ENCODE data around the gene MAPKBP1. TPM values are rescaled to one million over a fixed set of nuclear protein-coding genes. Genes with fewer than 3 reads are reported as not detected.

MAPKBP1 gene
- total and polyA plus RNA-seq, 2 of the 8 experiments (the other 6 are each of a cell fraction or from before 2014, with no cell fraction given), result 4.3 to 11.3 TPM

GRCh38 chr15:41842229-41842628, 67.9 kb downstream of the MAPKBP1 start:
- no peak for FAIRE-seq

More at GRCh38 chr15:41842229-41842628, 67.9 kb downstream of the MAPKBP1 start:
- Histone ChIP-seq H4K20me1 (replicated peaks in 1 of 2; ENCODE audit: control insufficient read depth in 1 of 2, insufficient read depth in 2 of 2, low read length in 2 of 2) (peaks cover 0 to 2% of the 10 kb centered on the region in 2 experiments), H3K79me1 (ENCODE audit: low read depth, low read length) (no peaks in the 10 kb centered on the region), H3K4me2 (ENCODE audit: insufficient read depth in 1 of 2, low read depth in 2 of 2, low read length in 2 of 2) (no peak overlapping the region), H4K8ac (ENCODE audit: extremely low read depth, insufficient read depth, low read length) (no peak overlapping the region), H3K4me1 (replicated peaks in 1 of 4; ENCODE audit: control insufficient read depth in 3 of 4, insufficient read depth in 4 of 4, low read length in 3 of 4) (no peaks in the 10 kb centered on the region), H2BK12ac (ENCODE audit: low read depth, low read length) (no peak overlapping the region), H4K5ac (ENCODE audit: insufficient read length, low read depth, low read length) (no peak overlapping the region), H2AK5ac (ENCODE audit: low read depth, low read length) (no peak overlapping the region), H3K14ac (ENCODE audit: insufficient read length) (no peak overlapping the region), H2BK5ac (ENCODE audit: low read depth, low read length) (no peak overlapping the region), H3K27me3 (replicated peaks in 1 of 4; ENCODE audit: control insufficient read depth in 3 of 4, extremely low read depth in 1 of 4, insufficient read depth in 3 of 4, low read length in 3 of 4) (no peaks in the 10 kb centered on the region), H3K56ac (replicated peaks; ENCODE audit: insufficient read length, low read depth, low read length) (no peak overlapping the region), H3K23me2 (ENCODE audit: low read depth, low read length) (no peaks in the 10 kb centered on the region), H3K27ac (ENCODE audit: low read depth, low read length) (no peak overlapping the region), H2BK20ac (ENCODE audit: low read length) (no peak overlapping the region), H3K9ac (replicated peaks in 1 of 4; ENCODE audit: extremely low read depth in 1 of 4, low read depth in 3 of 4, low read length in 3 of 4) (no peak overlapping the region), H4K91ac (replicated peaks; ENCODE audit: insufficient read length, low read length) (no peak overlapping the region), H3K18ac (ENCODE audit: extremely low read depth, low read length) (no peak overlapping the region), H2BK15ac (ENCODE audit: low read length) (no peak overlapping the region), H3K4ac (replicated peaks; ENCODE audit: insufficient read length, low read depth, low read length) (no peak overlapping the region), H3K4me3 (ENCODE audit: extremely low read depth in 1 of 4, insufficient read depth in 2 of 4, low read depth in 3 of 4, low read length in 4 of 4) (no peak overlapping the region), H2BK120ac (replicated peaks; ENCODE audit: low read depth, low read length) (no peak overlapping the region), H3K9me3 (ENCODE audit: insufficient read depth in 2 of 2, low read depth in 1 of 2, low read length in 1 of 2) (no peaks in the 10 kb centered on the region), H3K23ac (ENCODE audit: insufficient read length) (no peak overlapping the region), H3K79me2 (ENCODE audit: control insufficient read depth in 1 of 2, insufficient read depth in 2 of 2, low read length in 2 of 2) (no peaks in the 10 kb centered on the region), H2AFZ (ENCODE audit: low read length) (no peak overlapping the region), H3K36me3 (ENCODE audit: control insufficient read depth in 2 of 4, insufficient read depth in 4 of 4, low read length in 3 of 4) (peaks cover 0 to 3% (median 1%) of the 10 kb centered on the region in 4 experiments; a peak in 2 of 8 replicates)
- POLR2A ChIA-PET (ENCODE audit: partially characterized antibody), result interaction anchor here (6.8 kb wide), 1 partner anchor 10 kb away, joined by 45 read pairs; no protein-coding TSS in a partner anchor
- CTCF ChIA-PET (ENCODE audit: partially characterized antibody), result interaction anchor here (0.7 to 6.7 kb wide), 5 partner anchors 11 to 65 kb away, joined by 3 to 30 read pairs (median 4); no protein-coding TSS in a partner anchor
- DNase-seq (ENCODE audit: low read depth in 1 of 2, low spot score in 2 of 2), result no peak
- TF ChIP-seq RBBP5 (IDR thresholded peaks at IDR 0.05; ENCODE audit: borderline replicate concordance, low read depth, low read length) (no peak), SP2 (IDR thresholded peaks at IDR 0.05; ENCODE audit: low read length) (no peak), POLR2AphosphoS5 (IDR thresholded peaks at IDR 0.05; ENCODE audit: low read depth, low read length) (no peak), BCL11A (IDR thresholded peaks at IDR 0.05; ENCODE audit: low read depth in 2 of 2, low read length in 2 of 2) (no peak), CHD2 (IDR thresholded peaks at IDR 0.05; ENCODE audit: low read length) (no peak), SIN3A (conservative IDR thresholded peaks at IDR 0.05 in 1 of 2, IDR thresholded peaks at IDR 0.05 in 1 of 2; ENCODE audit: low read depth in 1 of 2, low read length in 2 of 2) (no peak), POU5F1 (IDR thresholded peaks at IDR 0.05; ENCODE audit: low read depth, low read length) (no peak), NANOG (IDR thresholded peaks at IDR 0.05; ENCODE audit: insufficient read depth, low read depth, low read length, poor library complexity, severe bottlenecking) (no peak), JUN (IDR thresholded peaks at IDR 0.05; ENCODE audit: low read depth, low read length) (no peak), POLR2A (IDR thresholded peaks at IDR 0.05; ENCODE audit: control extremely low read depth in 1 of 2, low read depth in 2 of 2, low read length in 2 of 2) (no peak), RXRA (IDR thresholded peaks at IDR 0.05; ENCODE audit: insufficient read depth, low read depth, low read length) (no peak), KDM4A (IDR thresholded peaks at IDR 0.05; ENCODE audit: low read depth, low read length, severe bottlenecking) (no peak), HDAC6 (IDR thresholded peaks at IDR 0.05; ENCODE audit: low read depth, low read length) (no peak)
- TF ChIP-seq, protein P1, sequence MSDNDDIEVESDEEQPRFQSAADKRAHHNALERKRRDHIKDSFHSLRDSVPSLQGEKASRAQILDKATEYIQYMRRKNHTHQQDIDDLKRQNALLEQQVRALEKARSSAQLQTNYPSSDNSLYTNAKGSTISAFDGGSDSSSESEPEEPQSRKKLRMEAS (IDR thresholded peaks at IDR 0.05), result no peak
- WGBS, 2 experiments (ENCODE audit: extremely low coverage in 1 of 2, insufficient coverage in 1 of 2, insufficient read length in 1 of 2, insufficient replicate concordance in 2 of 2, low coverage in 1 of 2, low lambda C conversion rate in 2 of 2, missing lambda C conversion rate in 1 of 2), result 81% methylated on average over 11 of the region's 12 CpGs; no CpG with 5 or more reads in 1 of the 2 experiments

Measured in H1 (cell line).